GM12874 (cell line): ENCODE measurements around the gene GPHN.
A peak's percentile ranks its signal among the peaks of the same experiment; 100 is the strongest.

ENCODE experiments used
- CTCF ChIP-seq: IDR thresholded peaks from 2 replicates; pipeline ENCODE4 v1.5.1; 2011; ENCODE audit warnings: low read depth, mild to moderate bottlenecking, control low read depth, low read length, moderate library complexity; ENCODE audit not compliant: insufficient read depth

GPHN gene

DNA sequence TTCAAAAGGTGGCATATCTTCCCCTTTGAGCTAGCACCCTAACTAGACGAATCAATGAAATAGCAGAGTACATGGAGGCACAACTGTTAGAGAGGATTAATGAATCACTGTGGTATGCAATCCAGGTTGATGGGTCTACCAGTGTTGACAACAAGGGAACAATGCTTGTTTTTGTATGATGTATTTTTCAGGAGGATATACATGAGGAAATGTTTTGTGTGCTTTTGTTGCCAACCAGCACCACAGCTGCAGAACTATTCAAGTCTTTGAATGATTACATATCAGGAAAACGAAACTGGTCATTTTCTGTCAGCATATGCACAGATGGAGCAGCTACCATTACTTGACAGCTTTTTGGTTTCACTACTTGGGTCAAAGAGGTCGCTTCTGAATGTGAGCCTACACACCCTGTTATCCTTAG is 142.6 kb downstream of the GPHN start:
- TF ChIP-seq CTCF, result no peak

DNA sequence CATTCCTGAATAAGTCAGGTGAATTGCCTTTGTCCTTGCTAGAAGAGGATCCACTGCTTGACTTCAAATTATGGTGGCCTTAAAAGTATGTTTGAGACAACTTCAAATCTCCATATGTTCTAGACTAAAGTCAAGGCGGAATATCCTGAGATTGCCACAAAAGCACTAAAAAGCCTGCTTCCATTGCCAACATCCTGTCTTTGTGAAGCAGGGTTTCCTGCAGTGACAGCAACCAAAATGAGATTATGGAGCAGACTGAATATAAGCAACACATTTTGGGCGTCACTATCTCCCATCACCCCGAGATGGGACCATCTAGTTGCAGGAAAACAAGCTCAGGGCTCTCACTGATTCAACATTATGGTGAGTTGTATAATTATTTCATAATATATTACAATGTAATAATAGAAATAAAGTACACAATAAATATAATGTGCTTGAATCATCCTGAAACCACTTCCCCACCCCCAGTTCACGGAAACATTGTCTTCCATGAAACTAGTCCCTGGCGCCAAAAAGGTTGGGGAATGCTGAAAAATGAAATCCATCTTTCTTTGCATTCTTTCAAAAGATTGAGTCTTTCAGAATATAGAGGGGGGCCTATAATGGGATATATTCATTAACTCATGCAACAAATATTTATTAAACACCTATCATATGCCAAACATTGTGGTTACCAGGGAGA is 143.7 kb downstream of the GPHN start:
- TF ChIP-seq CTCF, result no peak

DNA sequence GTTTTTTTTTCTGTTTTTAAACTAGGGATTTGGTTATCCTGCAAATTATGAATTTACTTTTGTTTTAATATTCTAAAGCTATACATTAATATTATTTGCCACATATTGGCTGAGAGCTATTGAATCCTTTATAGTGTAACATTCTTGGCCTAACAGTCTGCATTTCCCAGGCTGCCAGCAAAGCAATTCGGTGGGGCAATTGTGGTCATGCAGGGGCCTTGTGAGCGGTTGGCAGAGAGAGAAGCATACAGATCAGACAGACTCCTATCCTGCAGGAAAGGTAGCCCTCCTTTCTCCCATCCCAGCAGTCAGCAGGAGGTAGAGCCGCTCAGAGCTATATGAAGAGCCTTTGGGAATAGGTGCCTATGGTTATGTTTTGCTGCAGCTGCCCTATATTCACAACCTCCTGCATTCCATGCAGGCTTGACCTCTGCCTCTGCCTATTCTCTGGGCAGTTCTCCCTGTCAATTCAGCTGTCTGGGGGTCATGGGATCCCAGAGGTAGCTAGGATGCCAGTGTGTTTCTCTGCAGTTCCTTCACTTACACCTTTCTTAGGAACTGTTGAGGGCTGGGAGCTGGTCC is 144.7 kb downstream of the GPHN start:
- TF ChIP-seq CTCF, result no peak

GRCh38 chr14:66657780-66658179 is 149.8 kb downstream of the GPHN start:
- no peak for TF ChIP-seq CTCF

GRCh38 chr14:66662374-66662773 is 154.4 kb downstream of the GPHN start:
- TF ChIP-seq CTCF, result peak; percentile 28; the same call in 1 of the 2 replicates

GRCh38 chr14:66677780-66678179 is 169.8 kb downstream of the GPHN start:
- no peak for TF ChIP-seq CTCF

DNA sequence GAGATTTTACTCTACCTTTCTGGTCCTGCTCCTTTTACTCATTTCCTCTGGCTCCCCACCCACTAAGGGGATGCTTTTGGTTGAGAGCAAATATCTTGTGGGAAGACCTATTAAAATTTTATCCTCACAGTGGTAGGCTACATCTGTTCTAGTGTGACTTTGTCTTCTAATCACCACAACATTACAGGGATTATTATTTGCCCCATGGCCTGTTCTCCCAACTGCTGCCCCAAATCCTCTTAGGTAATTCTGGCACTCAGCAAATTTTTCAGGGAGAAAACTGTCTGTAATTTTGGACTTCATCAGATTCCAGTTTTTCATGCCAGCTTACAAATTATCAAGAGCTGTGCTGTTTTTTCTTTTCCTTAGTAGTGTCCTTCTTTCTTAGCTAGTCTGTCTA is 172.3 kb downstream of the GPHN start:
- TF ChIP-seq CTCF, result no peak
